ENCODE data around the gene TMC6. TPM values are rescaled to one million over a fixed set of nuclear protein-coding genes. Genes with fewer than 3 reads are reported as not detected.
"Not testable (repeated sequence)": the region's sequence is repeated elsewhere in the genome, so short reads cannot be mapped to it uniquely, and the experiment has no call there.

TMC6 gene
- total RNA-seq, 2 donors from 2014 or later: 21.0 to 32.3 TPM

GRCh38 chr17:78075545-78075944 is 53.0 kb downstream of the TMC6 start:
- Histone ChIP-seq H3K9me3 (no peaks in the 10 kb centered on the region), H3K27me3 (no peaks in the 10 kb centered on the region), H3K27ac (no peak overlapping the region), H3K36me3 (replicated peaks in 1 of 2; ENCODE audit: insufficient read depth in 1 of 2, low read depth in 2 of 2) (peaks cover 0 to 33% of the 10 kb centered on the region in 2 donors), H3K4me3 (no peak overlapping the region), H3K4me1 (no peaks in the 10 kb centered on the region)
- WGBS, 2 donors: 80 to 81% methylated on average over 5 of the region's 5 CpGs
- TF ChIP-seq POLR2A (IDR thresholded peaks at IDR 0.05) (no peak), CTCF (IDR thresholded peaks at IDR 0.05) (no peak)
- intact Hi-C loops (cut with DNase I): no loop called here
- ATAC-seq (no peak), DNase-seq (no peak)

- no peaks in the 10 kb centered on the region for H3K27me3 ChIP-seq
- H3K27ac ChIP-seq: no peak overlapping the region
- intact Hi-C loops (cut with DNase I): no loop called here
- no peak overlapping the region for H3K4me3 ChIP-seq
- no peak for ATAC-seq
- no peak for TF ChIP-seq CTCF (IDR thresholded peaks at IDR 0.05)
- no peak for TF ChIP-seq POLR2A (IDR thresholded peaks at IDR 0.05)
- H3K36me3 ChIP-seq (replicated peaks in 1 of 2; ENCODE audit: insufficient read depth in 1 of 2, low read depth in 2 of 2): peaks cover 0 to 32% of the 10 kb centered on the region in 2 donors
- no peaks in the 10 kb centered on the region for H3K9me3 ChIP-seq
- no peaks in the 10 kb centered on the region for H3K4me1 ChIP-seq
- 93 to 97% methylated on average over 10 of the region's 10 CpGs for WGBS, 2 donors
- no peak for DNase-seq
These were observed 53.5 kb downstream of the TMC6 start for GRCh38 chr17:78075011-78075410.

GRCh38 chr17:78072961-78073360 is 55.6 kb downstream of the TMC6 start:
- DNase-seq (no peak), ATAC-seq (no peak)
- Histone ChIP-seq H3K36me3 (replicated peaks in 1 of 2; ENCODE audit: insufficient read depth in 1 of 2, low read depth in 2 of 2) (peaks cover under 1 to 24% of the 10 kb centered on the region in 2 donors), H3K27me3 (no peaks in the 10 kb centered on the region), H3K9me3 (no peaks in the 10 kb centered on the region), H3K4me3 (no peak overlapping the region), H3K27ac (no peak overlapping the region), H3K4me1 (no peaks in the 10 kb centered on the region)
- no peak for TF ChIP-seq POLR2A (IDR thresholded peaks at IDR 0.05)
- TF ChIP-seq CTCF (IDR thresholded peaks at IDR 0.05): no peak
- 87 to 98% methylated on average over 3 of the region's 3 CpGs for WGBS, 2 donors
- intact Hi-C loops (cut with DNase I): no loop called here

- Histone ChIP-seq H3K27me3 (no peaks in the 10 kb centered on the region), H3K36me3 (replicated peaks in 1 of 2; ENCODE audit: insufficient read depth in 1 of 2, low read depth in 2 of 2) (peaks cover 5 to 16% of the 10 kb centered on the region in 2 donors), H3K4me3 (no peak overlapping the region), H3K4me1 (no peaks in the 10 kb centered on the region), H3K27ac (no peak overlapping the region), H3K9me3 (no peaks in the 10 kb centered on the region)
- ATAC-seq (no peak), DNase-seq (no peak)
- 69% methylated on average over 4 of the region's 4 CpGs for WGBS, 2 donors
- TF ChIP-seq POLR2A (IDR thresholded peaks at IDR 0.05) (no peak), CTCF (IDR thresholded peaks at IDR 0.05) (no peak)
- intact Hi-C loops (cut with DNase I): no loop called here
These were observed 58.9 kb downstream of the TMC6 start for GRCh38 chr17:78069695-78070094.

GRCh38 chr17:78066976-78067375 is 61.6 kb downstream of the TMC6 start:
- WGBS, 2 donors: 96 to 97% methylated on average over 4 of the region's 4 CpGs
- H3K4me3 ChIP-seq; ATAC-seq; intact Hi-C loops (cut with DNase I); H3K9me3 ChIP-seq; DNase-seq; H3K36me3 ChIP-seq (replicated peaks in 1 of 2; ENCODE audit: insufficient read depth in 1 of 2, low read depth in 2 of 2); H3K27me3 ChIP-seq; H3K27ac ChIP-seq; H3K4me1 ChIP-seq: not testable (repeated sequence)
